Measurements from ENCODE around the gene RHBDF1. TPM values are rescaled to one million over a fixed set of nuclear protein-coding genes. Genes with fewer than 3 reads are reported as not detected.

Gene RHBDF1
- total and polyA plus RNA-seq, 2 of the 13 experiments (the other 11 are each of a cell fraction or from before 2014, with no cell fraction given), result 5.4 to 26.9 TPM

- TF ChIP-seq ZNF205 (CRISPR knock-in tag; IDR thresholded peaks at IDR 0.05), result 0 out of 2 replicates have a peak, but pooled peaks have one; percentile 18
- TF ChIP-seq KDM2A (CRISPR knock-in tag; IDR thresholded peaks at IDR 0.05; ENCODE audit: borderline replicate concordance, low read depth), result 0 out of 2 replicates have a peak, but pooled peaks have one; percentile 19
- no peak for TF ChIP-seq GMEB1 (CRISPR knock-in tag; IDR thresholded peaks at IDR 0.05; ENCODE audit: borderline replicate concordance)
- TF ChIP-seq MTA1 (CRISPR knock-in tag; IDR thresholded peaks at IDR 0.05; ENCODE audit: borderline replicate concordance), result no peak
- TF ChIP-seq YEATS4 (CRISPR knock-in tag; IDR thresholded peaks at IDR 0.05; ENCODE audit: borderline replicate concordance), result no peak
- no peak for TF ChIP-seq NFE2 (CRISPR knock-in tag; IDR thresholded peaks at IDR 0.05)
- TF ChIP-seq CTCF (CRISPR knock-in tag; IDR thresholded peaks at IDR 0.05), result peak; percentile 83
- no peak for TF ChIP-seq TEF (CRISPR knock-in tag; IDR thresholded peaks at IDR 0.05)
- no peak for TF ChIP-seq MLXIP (CRISPR knock-in tag; IDR thresholded peaks at IDR 0.05; ENCODE audit: borderline replicate concordance)
- TF ChIP-seq ZNF781 (CRISPR knock-in tag; IDR thresholded peaks at IDR 0.05; ENCODE audit: borderline replicate concordance, not compliant biosample characterization), result no peak
- no peak for TF ChIP-seq MXD1 (CRISPR knock-in tag; IDR thresholded peaks at IDR 0.05)
- TF ChIP-seq ZNF713 (CRISPR knock-in tag; IDR thresholded peaks at IDR 0.05), result no peak
- peak; percentile 70 for TF ChIP-seq STAG1 (CRISPR knock-in tag; IDR thresholded peaks at IDR 0.05)
- no peak for TF ChIP-seq ZNF18 (CRISPR knock-in tag; IDR thresholded peaks at IDR 0.05; ENCODE audit: insufficient replicate concordance)
- no peak for TF ChIP-seq ZFP36 (IDR thresholded peaks at IDR 0.05; ENCODE audit: borderline replicate concordance, low read depth, low read length, partially characterized antibody)
- TF ChIP-seq ZEB1 (IDR thresholded peaks at IDR 0.05; ENCODE audit: insufficient replicate concordance, low read depth), result no peak
- TF ChIP-seq SMAD9 (CRISPR knock-in tag; IDR thresholded peaks at IDR 0.05), result no peak
- TF ChIP-seq ERF (CRISPR knock-in tag; IDR thresholded peaks at IDR 0.05), result peak; percentile 42; the same call in 1 of the 2 replicates
Observed at GRCh38 chr16:117379-118365, 45.2 kb upstream of the RHBDF1 start (continued).

All from HepG2 (cell line).